Measurements from ENCODE around the gene TMPRSS11A. TPM values are rescaled to one million over a fixed set of nuclear protein-coding genes. Genes with fewer than 3 reads are reported as not detected.
A peak's percentile ranks its signal among the peaks of the same experiment; 100 is the strongest.

Gene TMPRSS11A
- total and polyA plus RNA-seq, 2 of the 8 experiments (the other 6 are each of a cell fraction or from before 2014, with no cell fraction given), result not detected

GRCh38 chr4:67886281-67886680 lies 77.0 kb downstream of the TMPRSS11A start:
- no peak overlapping the region for H3K18ac ChIP-seq (ENCODE audit: extremely low read depth, low read length)
- H3K79me1 ChIP-seq (ENCODE audit: low read depth, low read length), result no peaks in the 10 kb centered on the region
- CTCF ChIA-PET (ENCODE audit: partially characterized antibody), result interaction anchor here (0.5 to 1.2 kb wide), 3 partner anchors 26 to 1828 kb away, joined by 3 to 4 read pairs (median 4); no protein-coding TSS in a partner anchor
- H4K5ac ChIP-seq (ENCODE audit: insufficient read length, low read depth, low read length), result no peak overlapping the region
- no peak overlapping the region for H2AK5ac ChIP-seq (ENCODE audit: low read depth, low read length)
- FAIRE-seq, result no peak
- no peak overlapping the region for H2BK5ac ChIP-seq (ENCODE audit: low read depth, low read length)
- POLR2A ChIA-PET (ENCODE audit: partially characterized antibody), result no interaction called here
- no peaks in the 10 kb centered on the region for H3K79me2 ChIP-seq (ENCODE audit: control insufficient read depth in 1 of 2, insufficient read depth in 2 of 2, low read length in 2 of 2)
- no peak overlapping the region for H4K91ac ChIP-seq (replicated peaks; ENCODE audit: insufficient read length, low read length)
- H3K4me3 ChIP-seq (ENCODE audit: extremely low read depth in 1 of 4, insufficient read depth in 2 of 4, low read depth in 3 of 4, low read length in 4 of 4), result no peak overlapping the region
- no peak overlapping the region for H3K4me2 ChIP-seq (ENCODE audit: insufficient read depth in 1 of 2, low read depth in 2 of 2, low read length in 2 of 2)
- no peak for DNase-seq (ENCODE audit: low read depth in 1 of 2, low spot score in 2 of 2)
- H3K56ac ChIP-seq (replicated peaks; ENCODE audit: insufficient read length, low read depth, low read length), result no peak overlapping the region
- no peak overlapping the region for H2BK15ac ChIP-seq (ENCODE audit: low read length)
- TF ChIP-seq TEAD4 (IDR thresholded peaks at IDR 0.05; ENCODE audit: low read depth, low read length), result no peak
- no peak for TF ChIP-seq RNF2 (IDR thresholded peaks at IDR 0.05; ENCODE audit: borderline replicate concordance, low read depth, low read length, missing control alignments, poor library complexity, severe bottlenecking)
- TF ChIP-seq RAD21 (IDR thresholded peaks at IDR 0.05 in 1 of 2, conservative IDR thresholded peaks at IDR 0.05 in 1 of 2; ENCODE audit: low read depth in 2 of 2, low read length in 2 of 2), result no peak
- TF ChIP-seq POLR2AphosphoS5 (IDR thresholded peaks at IDR 0.05; ENCODE audit: low read depth, low read length), result no peak
- TF ChIP-seq NANOG (IDR thresholded peaks at IDR 0.05; ENCODE audit: insufficient read depth, low read depth, low read length, poor library complexity, severe bottlenecking), result no peak
- no peak for TF ChIP-seq RFX5 (IDR thresholded peaks at IDR 0.05; ENCODE audit: borderline replicate concordance, low read depth, low read length)
- no peak overlapping the region for H3K23ac ChIP-seq (ENCODE audit: insufficient read length)
- no peaks in the 10 kb centered on the region for H3K9me3 ChIP-seq (ENCODE audit: insufficient read depth in 2 of 2, low read depth in 1 of 2, low read length in 1 of 2)
- no peaks in the 10 kb centered on the region for H4K20me1 ChIP-seq (replicated peaks in 1 of 2; ENCODE audit: control insufficient read depth in 1 of 2, insufficient read depth in 2 of 2, low read length in 2 of 2)
- no peaks in the 10 kb centered on the region for H3K27me3 ChIP-seq (replicated peaks in 1 of 4; ENCODE audit: control insufficient read depth in 3 of 4, extremely low read depth in 1 of 4, insufficient read depth in 3 of 4, low read length in 3 of 4)
- H2AFZ ChIP-seq (ENCODE audit: low read length), result peak overlapping the region; percentile 15; the same call in 1 of the 2 replicates
- H3K14ac ChIP-seq (ENCODE audit: insufficient read length), result no peak overlapping the region
- no peak overlapping the region for H2BK12ac ChIP-seq (ENCODE audit: low read depth, low read length)
- no peak overlapping the region for H2BK120ac ChIP-seq (replicated peaks; ENCODE audit: low read depth, low read length)
- no peak overlapping the region for H3K9ac ChIP-seq (replicated peaks in 1 of 4; ENCODE audit: extremely low read depth in 1 of 4, low read depth in 3 of 4, low read length in 3 of 4)
- no peak overlapping the region for H3K4ac ChIP-seq (replicated peaks; ENCODE audit: insufficient read length, low read depth, low read length)
- H3K4me1 ChIP-seq (replicated peaks in 1 of 4; ENCODE audit: control insufficient read depth in 3 of 4, insufficient read depth in 4 of 4, low read length in 3 of 4), result peaks cover 0 to 2% (median 0%) of the 10 kb centered on the region in 4 experiments; a peak in 2 of 7 replicates
- no peaks in the 10 kb centered on the region for H3K23me2 ChIP-seq (ENCODE audit: low read depth, low read length)
- H3K36me3 ChIP-seq (ENCODE audit: control insufficient read depth in 2 of 4, insufficient read depth in 4 of 4, low read length in 3 of 4), result no peaks in the 10 kb centered on the region
- no peak overlapping the region for H3K27ac ChIP-seq (ENCODE audit: low read depth, low read length)
- WGBS, 2 experiments (ENCODE audit: extremely low coverage in 1 of 2, insufficient coverage in 1 of 2, insufficient read length in 1 of 2, insufficient replicate concordance in 2 of 2, low coverage in 1 of 2, low lambda C conversion rate in 2 of 2, missing lambda C conversion rate in 1 of 2), result 89% methylated on average over 4 of the region's 4 CpGs; no CpG with 5 or more reads in 1 of the 2 experiments
- no peak overlapping the region for H2BK20ac ChIP-seq (ENCODE audit: low read length)
- H4K8ac ChIP-seq (ENCODE audit: extremely low read depth, insufficient read depth, low read length), result no peak overlapping the region

All from H1 (cell line).